Germinal center (tissue), 1 donor: ENCODE data around the gene TNS3.

Source experiments
- DNase-seq: peaks from one replicate; pipeline ENCODE4 v3.0.0; 2012; ENCODE audit warnings: mixed read lengths, low spot score

The TNS3 gene

GRCh38 chr7:47505312-47506007 lies 76.5 kb downstream of the TNS3 start:
- no peak for DNase-seq

GRCh38 chr7:47504551-47505311 lies 77.2 kb downstream of the TNS3 start:
- DNase-seq: no peak

- no peak for DNase-seq
Measured at GRCh38 chr7:47503281-47503680, 78.6 kb downstream of the TNS3 start.

DNA sequence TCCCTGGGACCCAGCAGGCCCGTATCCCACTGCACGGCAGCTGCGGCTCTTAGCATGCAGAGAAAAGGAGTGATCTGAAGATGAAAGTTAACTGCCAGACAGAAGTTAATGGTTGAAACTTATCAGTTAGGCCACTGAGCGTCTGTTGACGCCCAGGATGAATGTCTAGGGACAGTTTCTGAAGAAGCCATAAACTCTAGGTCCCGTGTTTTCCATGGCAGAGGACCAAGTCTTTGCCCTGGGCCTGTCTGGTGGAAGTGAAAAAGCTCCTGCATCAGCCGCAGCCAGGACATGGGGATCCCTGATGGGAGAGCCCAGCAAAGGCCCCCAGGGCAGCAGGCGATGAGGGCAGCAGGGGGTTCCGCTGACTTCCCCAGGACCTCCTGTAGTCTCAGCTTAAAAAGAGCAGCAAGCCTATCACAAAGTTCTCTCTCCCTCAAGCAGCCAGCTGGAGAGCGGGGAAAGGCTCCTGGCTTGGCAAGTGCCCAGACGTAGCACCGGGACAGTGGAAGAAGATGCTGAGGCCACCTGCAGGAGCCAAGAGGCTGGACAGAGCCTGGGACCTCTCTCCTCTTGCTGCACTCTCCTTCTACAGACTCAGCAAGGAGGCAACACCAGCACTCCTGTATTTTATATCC lies 79.6 kb downstream of the TNS3 start:
- no peak for DNase-seq

DNA sequence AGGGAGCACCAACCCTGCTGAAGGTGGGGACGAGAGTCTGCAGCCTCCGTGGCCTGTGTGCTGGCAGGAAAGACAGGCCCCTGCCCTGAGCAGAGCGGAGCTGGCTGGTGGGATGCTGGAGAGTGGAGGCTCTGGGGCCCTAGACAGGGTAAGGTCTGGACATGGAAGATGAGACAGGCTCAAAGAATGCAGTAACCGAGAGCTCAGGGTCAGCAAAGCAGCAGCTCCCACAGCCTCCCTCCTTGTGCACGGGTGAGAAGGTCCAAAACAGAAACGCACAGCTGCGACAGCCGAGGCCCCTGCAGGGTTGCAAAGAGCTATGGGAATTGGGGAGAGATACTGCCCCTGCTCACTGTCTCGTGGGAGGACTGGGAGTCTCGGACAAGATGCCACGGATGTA lies 80.5 kb downstream of the TNS3 start:
- DNase-seq: no peak

- no peak for DNase-seq
Measured at GRCh38 chr7:47500103-47500563, 81.8 kb downstream of the TNS3 start.

GRCh38 chr7:47498229-47499056 lies 83.5 kb downstream of the TNS3 start:
- DNase-seq: no peak

GRCh38 chr7:47497367-47498096 lies 84.4 kb downstream of the TNS3 start:
- peak; percentile 69 for DNase-seq

GRCh38 chr7:47496666-47497065 lies 85.2 kb downstream of the TNS3 start:
- DNase-seq: no peak

DNA sequence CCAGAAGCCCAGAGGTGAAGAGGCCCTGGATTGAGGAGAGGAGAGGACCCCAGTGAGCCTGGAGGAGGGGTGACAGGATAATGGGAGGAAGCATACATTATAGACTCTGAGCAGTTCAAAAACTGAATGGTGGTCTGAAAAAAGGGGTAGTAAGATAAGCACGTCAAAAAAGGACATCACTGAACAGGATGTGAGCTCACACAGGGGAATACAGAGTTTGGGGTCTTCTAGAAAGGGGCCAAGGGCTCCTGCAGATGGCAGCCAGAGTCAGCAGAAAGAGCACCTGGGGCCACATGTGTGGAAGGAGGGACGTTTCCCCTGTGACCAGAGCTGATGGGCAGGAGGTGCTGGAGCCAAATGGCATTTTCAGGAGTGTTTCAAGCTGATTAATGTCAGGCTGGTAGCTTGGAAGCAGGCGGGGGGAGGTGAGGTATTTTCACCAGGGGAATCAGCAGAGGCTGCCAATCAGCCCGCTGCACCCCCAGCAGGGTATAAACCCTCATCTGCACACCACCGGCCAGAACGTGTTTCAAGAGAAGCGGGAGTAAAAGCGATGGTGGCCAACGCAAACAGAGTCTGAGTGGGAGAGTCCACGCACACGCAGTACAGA lies 85.8 kb downstream of the TNS3 start:
- DNase-seq: no peak

- DNase-seq: no peak
Measured at GRCh38 chr7:47493976-47494911, 87.7 kb downstream of the TNS3 start.

DNA sequence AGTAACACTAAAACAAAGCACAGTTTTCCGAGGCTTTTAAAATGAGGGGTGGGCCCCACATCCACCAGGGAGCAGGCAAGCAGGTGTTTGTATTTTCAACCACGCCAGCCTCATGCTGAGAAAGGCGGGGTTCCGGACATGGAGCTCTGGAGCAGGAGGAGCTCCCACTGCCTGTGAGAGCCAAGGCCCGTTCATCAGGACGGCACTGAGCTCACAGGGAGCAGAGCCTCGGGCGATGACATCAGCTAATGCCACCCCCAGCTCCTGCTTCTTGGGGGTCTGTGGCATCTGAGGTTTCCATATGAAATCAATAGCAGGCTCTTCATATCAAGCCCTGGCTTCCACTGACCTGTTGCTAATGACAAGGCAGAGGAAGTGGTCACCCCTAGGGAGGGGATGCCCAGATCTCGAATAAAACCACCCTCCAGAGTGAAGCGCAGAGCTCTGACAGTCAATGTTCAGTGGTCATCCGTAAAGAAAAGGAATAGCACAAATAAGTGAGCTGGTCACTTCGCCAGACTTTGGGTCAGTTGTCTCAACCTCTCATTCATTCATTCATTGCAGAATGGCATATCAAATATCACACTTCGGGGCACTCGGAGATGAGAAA lies 89.1 kb downstream of the TNS3 start:
- no peak for DNase-seq

GRCh38 chr7:47490501-47491265 lies 91.2 kb downstream of the TNS3 start:
- no peak for DNase-seq

DNA sequence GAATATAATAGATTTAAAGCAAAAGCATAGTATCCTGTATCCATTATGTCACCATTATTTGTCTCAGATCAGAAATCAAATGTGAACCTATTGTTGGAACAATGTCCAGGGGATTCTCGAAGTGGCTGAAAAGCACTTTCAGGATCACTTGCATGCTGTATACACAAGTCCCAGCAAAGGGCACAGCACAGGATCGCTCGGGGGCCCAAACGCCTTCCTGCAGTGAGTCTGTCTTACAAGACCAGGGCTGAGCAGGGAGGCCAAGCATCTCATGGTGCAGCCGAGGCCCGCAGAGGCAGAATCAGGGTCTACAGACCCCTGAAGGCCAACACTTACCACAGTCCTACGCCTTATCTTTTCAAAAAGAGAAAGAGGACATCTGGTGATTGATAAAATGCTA lies 92.3 kb downstream of the TNS3 start:
- DNase-seq: no peak

DNA sequence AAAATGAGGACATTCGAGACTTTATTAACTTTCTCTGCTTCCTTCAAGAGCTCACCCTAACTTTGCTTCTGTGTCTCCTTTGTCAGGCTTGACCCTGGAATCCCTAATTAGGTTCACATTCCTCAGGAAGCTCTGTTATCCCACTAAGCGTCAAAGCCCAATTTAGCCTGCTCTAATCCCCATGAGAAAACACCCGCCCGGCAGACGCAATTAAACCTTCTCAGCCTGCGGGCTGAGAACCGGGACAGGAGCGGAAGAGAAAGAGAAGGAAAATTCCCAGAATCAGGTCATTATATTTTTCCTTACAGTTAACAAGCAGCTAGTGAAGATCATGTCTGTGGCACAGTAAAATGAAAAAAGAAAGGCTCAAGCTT lies 93.0 kb downstream of the TNS3 start:
- DNase-seq: no peak

GRCh38 chr7:47488201-47488968 lies 93.5 kb downstream of the TNS3 start:
- no peak for DNase-seq

DNA sequence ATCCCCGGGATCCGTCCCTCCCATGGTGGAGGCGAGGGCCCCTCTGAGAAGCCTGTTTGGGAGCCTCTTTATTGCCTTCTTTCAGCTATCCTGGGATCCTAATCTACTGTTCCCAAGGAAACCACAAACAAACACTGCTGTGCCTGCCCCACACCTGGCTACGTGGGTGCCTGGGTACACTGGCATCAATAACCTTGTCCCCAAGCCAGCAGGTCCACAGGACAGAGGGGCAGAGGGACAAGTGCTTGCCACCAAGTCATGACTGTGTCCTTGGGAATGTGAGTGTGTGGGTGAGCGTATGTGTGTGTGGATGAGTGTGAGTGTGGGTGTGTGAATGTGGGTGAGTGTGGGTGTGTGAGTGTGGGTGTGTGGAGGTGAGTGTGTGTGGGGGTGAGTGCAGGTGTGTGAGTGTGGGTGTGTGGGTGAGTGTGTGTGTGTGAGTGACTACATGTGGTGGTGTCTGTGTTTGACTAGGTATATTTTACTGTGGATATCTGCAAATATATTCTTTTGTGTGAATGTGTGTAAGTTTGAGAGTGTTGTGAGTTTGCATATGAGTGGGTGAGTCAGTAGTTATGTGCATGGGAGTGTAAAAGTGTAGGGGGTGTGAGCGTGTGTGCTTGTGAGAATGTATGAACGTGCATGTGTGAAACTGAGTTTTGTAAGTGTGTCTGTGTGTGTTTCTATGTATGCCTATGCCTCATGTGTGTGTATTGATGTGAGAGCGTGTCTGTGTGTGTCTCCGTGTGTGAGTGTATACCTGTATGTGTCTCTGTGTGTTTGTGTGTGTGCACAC lies 96.1 kb downstream of the TNS3 start:
- no peak for DNase-seq
